GM23338 (cell line): ENCODE measurements around the gene HSD17B1.

Experiments
- CREB1 ChIP-seq: fragments of 250-450 bp; sonication (Bioruptor Pico); IDR thresholded peaks from 2 replicates; pipeline ENCODE4 v1.5.0; 2020; ENCODE audit warnings: low read depth, mild to moderate bottlenecking, moderate library complexity
- CTCF ChIP-seq, 2 experiments: fragments of 200-600 bp in 1 of 2; sonication (generic) in 1 of 2; conservative IDR thresholded peaks; 2 replicates each; pipeline versions ENCODE4 v1.5.1 to v1.6.1; 2016 to 2017; ENCODE audit warnings: antibody characterized with exemption in 2 of 2, low read depth in 2 of 2, mild to moderate bottlenecking in 2 of 2, moderate library complexity in 1 of 2
- EZH2 ChIP-seq: fragments of 200-600 bp; sonication (generic); IDR thresholded peaks from one replicate; pipeline ENCODE4 v1.8.0; 2017; ENCODE audit warnings: antibody characterized with exemption, mild to moderate bottlenecking, low read depth; ENCODE audit not compliant: unreplicated experiment
- EZH2phosphoT487 ChIP-seq: fragments of 200-600 bp; sonication (generic); IDR thresholded peaks from one replicate; pipeline ENCODE4 v1.8.1; 2018; ENCODE audit warnings: antibody characterized with exemption; ENCODE audit not compliant: unreplicated experiment
- JUNB ChIP-seq: IDR thresholded peaks from one replicate; pipeline ENCODE4 v1.6.1; 2016; ENCODE audit warnings: antibody characterized with exemption; ENCODE audit not compliant: unreplicated experiment
- NANOG ChIP-seq: IDR thresholded peaks from 2 replicates; pipeline ENCODE4 v1.6.1; 2016; ENCODE audit warnings: antibody characterized with exemption, borderline replicate concordance
- POLR2AphosphoS5 ChIP-seq: IDR thresholded peaks from 2 replicates; pipeline ENCODE4 v1.6.1; 2016; ENCODE audit warnings: antibody characterized with exemption, low read depth
- REST ChIP-seq: IDR thresholded peaks from one replicate; pipeline ENCODE4 v1.6.1; 2018; ENCODE audit warnings: antibody characterized with exemption; ENCODE audit not compliant: unreplicated experiment
- STAT1 ChIP-seq: IDR thresholded peaks from one replicate; pipeline ENCODE4 v1.6.1; 2016; ENCODE audit warnings: antibody characterized with exemption; ENCODE audit not compliant: unreplicated experiment
- ZNF114 ChIP-seq: fragments of 250-450 bp; sonication (Bioruptor Pico); IDR thresholded peaks from 2 replicates; pipeline ENCODE4 v1.5.0; 2020; ENCODE audit warnings: mild to moderate bottlenecking, moderate library complexity
- ZNF331 ChIP-seq: fragments of 250-450 bp; sonication (Bioruptor Pico); IDR thresholded peaks from 2 replicates; pipeline ENCODE4 v1.5.0; 2020; ENCODE audit warnings: low read depth, mild to moderate bottlenecking, moderate library complexity
- TF ChIP-seq, protein P1 (sequence below): fragments of 250-450 bp; sonication (Bioruptor Pico); IDR thresholded peaks from 2 replicates; pipeline ENCODE4 v1.5.0; 2020; ENCODE audit warnings: mild to moderate bottlenecking, moderate library complexity
- TF ChIP-seq, protein P2 (sequence below): IDR thresholded peaks from 2 replicates; pipeline ENCODE4 v1.6.1; 2016; ENCODE audit warnings: antibody characterized with exemption

GRCh38 chr17:42585353-42585752, 32.6 kb downstream of the HSD17B1 start:
- TF ChIP-seq EZH2: no peak
- no peak for TF ChIP-seq CREB1 (CRISPR knock-in tag)
- no peak for TF ChIP-seq POLR2AphosphoS5
- no peak for TF ChIP-seq CTCF (conservative IDR thresholded peaks at IDR 0.05; ENCODE audit: low read depth in 2 of 2)
- TF ChIP-seq EZH2phosphoT487: no peak
- TF ChIP-seq, protein P1, sequence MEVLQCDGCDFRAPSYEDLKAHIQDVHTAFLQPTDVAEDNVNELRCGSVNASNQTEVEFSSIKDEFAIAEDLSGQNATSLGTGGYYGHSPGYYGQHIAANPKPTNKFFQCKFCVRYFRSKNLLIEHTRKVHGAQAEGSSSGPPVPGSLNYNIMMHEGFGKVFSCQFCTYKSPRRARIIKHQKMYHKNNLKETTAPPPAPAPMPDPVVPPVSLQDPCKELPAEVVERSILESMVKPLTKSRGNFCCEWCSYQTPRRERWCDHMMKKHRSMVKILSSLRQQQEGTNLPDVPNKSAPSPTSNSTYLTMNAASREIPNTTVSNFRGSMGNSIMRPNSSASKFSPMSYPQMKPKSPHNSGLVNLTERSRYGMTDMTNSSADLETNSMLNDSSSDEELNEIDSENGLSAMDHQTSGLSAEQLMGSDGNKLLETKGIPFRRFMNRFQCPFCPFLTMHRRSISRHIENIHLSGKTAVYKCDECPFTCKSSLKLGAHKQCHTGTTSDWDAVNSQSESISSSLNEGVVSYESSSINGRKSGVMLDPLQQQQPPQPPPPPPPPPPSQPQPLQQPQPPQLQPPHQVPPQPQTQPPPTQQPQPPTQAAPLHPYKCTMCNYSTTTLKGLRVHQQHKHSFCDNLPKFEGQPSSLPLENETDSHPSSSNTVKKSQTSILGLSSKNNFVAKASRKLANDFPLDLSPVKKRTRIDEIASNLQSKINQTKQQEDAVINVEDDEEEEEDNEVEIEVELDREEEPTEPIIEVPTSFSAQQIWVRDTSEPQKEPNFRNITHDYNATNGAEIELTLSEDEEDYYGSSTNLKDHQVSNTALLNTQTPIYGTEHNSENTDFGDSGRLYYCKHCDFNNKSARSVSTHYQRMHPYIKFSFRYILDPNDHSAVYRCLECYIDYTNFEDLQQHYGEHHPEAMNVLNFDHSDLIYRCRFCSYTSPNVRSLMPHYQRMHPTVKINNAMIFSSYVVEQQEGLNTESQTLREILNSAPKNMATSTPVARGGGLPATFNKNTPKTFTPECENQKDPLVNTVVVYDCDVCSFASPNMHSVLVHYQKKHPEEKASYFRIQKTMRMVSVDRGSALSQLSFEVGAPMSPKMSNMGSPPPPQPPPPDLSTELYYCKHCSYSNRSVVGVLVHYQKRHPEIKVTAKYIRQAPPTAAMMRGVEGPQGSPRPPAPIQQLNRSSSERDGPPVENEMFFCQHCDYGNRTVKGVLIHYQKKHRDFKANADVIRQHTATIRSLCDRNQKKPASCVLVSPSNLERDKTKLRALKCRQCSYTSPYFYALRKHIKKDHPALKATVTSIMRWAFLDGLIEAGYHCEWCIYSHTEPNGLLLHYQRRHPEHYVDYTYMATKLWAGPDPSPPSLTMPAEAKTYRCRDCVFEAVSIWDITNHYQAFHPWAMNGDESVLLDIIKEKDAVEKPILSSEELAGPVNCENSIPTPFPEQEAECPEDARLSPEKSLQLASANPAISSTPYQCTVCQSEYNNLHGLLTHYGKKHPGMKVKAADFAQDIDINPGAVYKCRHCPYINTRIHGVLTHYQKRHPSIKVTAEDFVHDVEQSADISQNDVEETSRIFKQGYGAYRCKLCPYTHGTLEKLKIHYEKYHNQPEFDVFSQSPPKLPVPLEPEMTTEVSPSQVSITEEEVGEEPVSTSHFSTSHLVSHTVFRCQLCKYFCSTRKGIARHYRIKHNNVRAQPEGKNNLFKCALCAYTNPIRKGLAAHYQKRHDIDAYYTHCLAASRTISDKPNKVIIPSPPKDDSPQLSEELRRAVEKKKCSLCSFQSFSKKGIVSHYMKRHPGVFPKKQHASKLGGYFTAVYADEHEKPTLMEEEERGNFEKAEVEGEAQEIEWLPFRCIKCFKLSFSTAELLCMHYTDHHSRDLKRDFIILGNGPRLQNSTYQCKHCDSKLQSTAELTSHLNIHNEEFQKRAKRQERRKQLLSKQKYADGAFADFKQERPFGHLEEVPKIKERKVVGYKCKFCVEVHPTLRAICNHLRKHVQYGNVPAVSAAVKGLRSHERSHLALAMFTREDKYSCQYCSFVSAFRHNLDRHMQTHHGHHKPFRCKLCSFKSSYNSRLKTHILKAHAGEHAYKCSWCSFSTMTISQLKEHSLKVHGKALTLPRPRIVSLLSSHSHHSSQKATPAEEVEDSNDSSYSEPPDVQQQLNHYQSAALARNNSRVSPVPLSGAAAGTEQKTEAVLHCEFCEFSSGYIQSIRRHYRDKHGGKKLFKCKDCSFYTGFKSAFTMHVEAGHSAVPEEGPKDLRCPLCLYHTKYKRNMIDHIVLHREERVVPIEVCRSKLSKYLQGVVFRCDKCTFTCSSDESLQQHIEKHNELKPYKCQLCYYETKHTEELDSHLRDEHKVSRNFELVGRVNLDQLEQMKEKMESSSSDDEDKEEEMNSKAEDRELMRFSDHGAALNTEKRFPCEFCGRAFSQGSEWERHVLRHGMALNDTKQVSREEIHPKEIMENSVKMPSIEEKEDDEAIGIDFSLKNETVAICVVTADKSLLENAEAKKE (CRISPR knock-in tag): no peak
- no peak for TF ChIP-seq REST
- TF ChIP-seq ZNF331 (CRISPR knock-in tag): no peak
- no peak for TF ChIP-seq JUNB
- TF ChIP-seq NANOG: no peak
- no peak for TF ChIP-seq ZNF114 (CRISPR knock-in tag)
- TF ChIP-seq, protein P2, sequence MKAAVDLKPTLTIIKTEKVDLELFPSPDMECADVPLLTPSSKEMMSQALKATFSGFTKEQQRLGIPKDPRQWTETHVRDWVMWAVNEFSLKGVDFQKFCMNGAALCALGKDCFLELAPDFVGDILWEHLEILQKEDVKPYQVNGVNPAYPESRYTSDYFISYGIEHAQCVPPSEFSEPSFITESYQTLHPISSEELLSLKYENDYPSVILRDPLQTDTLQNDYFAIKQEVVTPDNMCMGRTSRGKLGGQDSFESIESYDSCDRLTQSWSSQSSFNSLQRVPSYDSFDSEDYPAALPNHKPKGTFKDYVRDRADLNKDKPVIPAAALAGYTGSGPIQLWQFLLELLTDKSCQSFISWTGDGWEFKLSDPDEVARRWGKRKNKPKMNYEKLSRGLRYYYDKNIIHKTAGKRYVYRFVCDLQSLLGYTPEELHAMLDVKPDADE: no peak
- TF ChIP-seq STAT1: no peak
